Measurements from ENCODE around the gene TEX54. TPM values are rescaled to one million over a fixed set of nuclear protein-coding genes. Genes with fewer than 3 reads are reported as not detected.

Gene TEX54
- total and polyA plus RNA-seq, 2 of the 13 experiments (the other 11 are each of a cell fraction or from before 2014, with no cell fraction given), result not detected

DNA sequence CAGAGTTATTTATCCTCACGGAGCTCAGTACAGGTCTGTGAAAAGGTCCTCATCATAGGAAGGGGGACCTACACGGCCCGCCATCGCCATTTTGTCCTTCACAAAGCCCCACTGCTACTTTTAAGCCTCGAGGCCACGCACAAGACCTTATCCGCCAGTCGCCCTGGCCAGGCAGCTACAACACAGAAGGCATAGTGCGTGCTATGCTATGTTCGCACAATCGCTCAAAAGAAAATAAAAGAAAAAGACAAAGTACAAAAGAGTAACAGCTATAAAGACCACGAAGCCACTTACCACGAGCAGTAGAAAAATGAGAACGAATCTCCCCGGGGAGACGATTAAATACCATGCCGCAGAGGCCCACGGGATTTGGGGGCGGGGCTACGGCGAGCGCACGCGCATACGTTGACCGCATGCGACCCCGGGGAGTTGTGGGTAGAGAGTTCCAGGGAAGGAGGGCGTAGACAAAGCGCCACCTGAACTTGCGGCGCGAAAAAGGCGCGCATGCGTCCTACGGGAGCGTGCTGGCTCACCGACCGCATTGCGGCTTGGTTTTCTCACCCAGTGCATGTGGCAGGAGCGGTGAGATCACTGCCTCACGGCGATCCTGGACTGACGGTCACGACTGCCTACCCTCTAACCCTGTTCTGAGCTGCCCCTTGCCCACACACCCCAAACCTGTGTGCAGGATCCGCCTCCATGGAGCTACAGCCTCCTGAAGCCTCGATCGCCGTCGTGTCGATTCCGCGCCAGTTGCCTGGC is 23.1 kb upstream of the TEX54 start (continued):
- TF ChIP-seq HIVEP1 (CRISPR knock-in tag; IDR thresholded peaks at IDR 0.05), result peak; percentile 72; the same call in 1 of the 2 replicates
- TF ChIP-seq, protein P1, sequence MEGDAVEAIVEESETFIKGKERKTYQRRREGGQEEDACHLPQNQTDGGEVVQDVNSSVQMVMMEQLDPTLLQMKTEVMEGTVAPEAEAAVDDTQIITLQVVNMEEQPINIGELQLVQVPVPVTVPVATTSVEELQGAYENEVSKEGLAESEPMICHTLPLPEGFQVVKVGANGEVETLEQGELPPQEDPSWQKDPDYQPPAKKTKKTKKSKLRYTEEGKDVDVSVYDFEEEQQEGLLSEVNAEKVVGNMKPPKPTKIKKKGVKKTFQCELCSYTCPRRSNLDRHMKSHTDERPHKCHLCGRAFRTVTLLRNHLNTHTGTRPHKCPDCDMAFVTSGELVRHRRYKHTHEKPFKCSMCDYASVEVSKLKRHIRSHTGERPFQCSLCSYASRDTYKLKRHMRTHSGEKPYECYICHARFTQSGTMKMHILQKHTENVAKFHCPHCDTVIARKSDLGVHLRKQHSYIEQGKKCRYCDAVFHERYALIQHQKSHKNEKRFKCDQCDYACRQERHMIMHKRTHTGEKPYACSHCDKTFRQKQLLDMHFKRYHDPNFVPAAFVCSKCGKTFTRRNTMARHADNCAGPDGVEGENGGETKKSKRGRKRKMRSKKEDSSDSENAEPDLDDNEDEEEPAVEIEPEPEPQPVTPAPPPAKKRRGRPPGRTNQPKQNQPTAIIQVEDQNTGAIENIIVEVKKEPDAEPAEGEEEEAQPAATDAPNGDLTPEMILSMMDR (CRISPR knock-in tag; IDR thresholded peaks at IDR 0.05), result peak; percentile 23; the same call in 1 of the 2 replicates
- peak; percentile 60 for TF ChIP-seq ZNF878 (CRISPR knock-in tag; IDR thresholded peaks at IDR 0.05)
- peak; percentile 88 for TF ChIP-seq ZSCAN9 (CRISPR knock-in tag; IDR thresholded peaks at IDR 0.05; ENCODE audit: borderline replicate concordance)
- TF ChIP-seq ZNF615 (CRISPR knock-in tag; IDR thresholded peaks at IDR 0.05; ENCODE audit: borderline replicate concordance), result peak; percentile 42; the same call in 1 of the 2 replicates
- no peak for TF ChIP-seq HMG20A (CRISPR knock-in tag; IDR thresholded peaks at IDR 0.05; ENCODE audit: borderline replicate concordance)
- peak; percentile 84 for TF ChIP-seq GATA4 (IDR thresholded peaks at IDR 0.05; ENCODE audit: borderline replicate concordance, low read depth)
- TF ChIP-seq, protein P2, sequence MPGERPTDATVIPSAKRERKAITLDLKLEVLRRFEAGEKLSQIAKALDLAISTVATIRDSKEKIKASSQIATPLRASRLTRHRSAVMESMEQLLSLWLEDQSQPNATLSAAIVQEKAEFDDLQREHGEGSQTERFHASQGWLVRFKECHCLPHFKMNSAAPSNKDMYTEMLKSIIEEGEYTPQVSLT (CRISPR knock-in tag; IDR thresholded peaks at IDR 0.05; ENCODE audit: borderline replicate concordance, low read depth), result peak; percentile 33; the same call in 1 of the 2 replicates
- TF ChIP-seq, protein P3, sequence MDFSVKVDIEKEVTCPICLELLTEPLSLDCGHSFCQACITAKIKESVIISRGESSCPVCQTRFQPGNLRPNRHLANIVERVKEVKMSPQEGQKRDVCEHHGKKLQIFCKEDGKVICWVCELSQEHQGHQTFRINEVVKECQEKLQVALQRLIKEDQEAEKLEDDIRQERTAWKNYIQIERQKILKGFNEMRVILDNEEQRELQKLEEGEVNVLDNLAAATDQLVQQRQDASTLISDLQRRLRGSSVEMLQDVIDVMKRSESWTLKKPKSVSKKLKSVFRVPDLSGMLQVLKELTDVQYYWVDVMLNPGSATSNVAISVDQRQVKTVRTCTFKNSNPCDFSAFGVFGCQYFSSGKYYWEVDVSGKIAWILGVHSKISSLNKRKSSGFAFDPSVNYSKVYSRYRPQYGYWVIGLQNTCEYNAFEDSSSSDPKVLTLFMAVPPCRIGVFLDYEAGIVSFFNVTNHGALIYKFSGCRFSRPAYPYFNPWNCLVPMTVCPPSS (IDR thresholded peaks at IDR 0.05), result no peak
- TF ChIP-seq ZNF780A (CRISPR knock-in tag; IDR thresholded peaks at IDR 0.05), result peak; percentile 92
- peak; percentile 91 for TF ChIP-seq NFKBIZ (CRISPR knock-in tag; IDR thresholded peaks at IDR 0.05)
- TF ChIP-seq MIXL1 (CRISPR knock-in tag; IDR thresholded peaks at IDR 0.05), result peak; percentile 85
- no peak for TF ChIP-seq MYNN (CRISPR knock-in tag; IDR thresholded peaks at IDR 0.05; ENCODE audit: low read depth)
- peak; percentile 98 for TF ChIP-seq MXD4 (CRISPR knock-in tag; IDR thresholded peaks at IDR 0.05)
- peak; percentile 44; the same call in 1 of the 2 replicates for TF ChIP-seq ZNF3 (CRISPR knock-in tag; IDR thresholded peaks at IDR 0.05)
- TF ChIP-seq, protein P4, sequence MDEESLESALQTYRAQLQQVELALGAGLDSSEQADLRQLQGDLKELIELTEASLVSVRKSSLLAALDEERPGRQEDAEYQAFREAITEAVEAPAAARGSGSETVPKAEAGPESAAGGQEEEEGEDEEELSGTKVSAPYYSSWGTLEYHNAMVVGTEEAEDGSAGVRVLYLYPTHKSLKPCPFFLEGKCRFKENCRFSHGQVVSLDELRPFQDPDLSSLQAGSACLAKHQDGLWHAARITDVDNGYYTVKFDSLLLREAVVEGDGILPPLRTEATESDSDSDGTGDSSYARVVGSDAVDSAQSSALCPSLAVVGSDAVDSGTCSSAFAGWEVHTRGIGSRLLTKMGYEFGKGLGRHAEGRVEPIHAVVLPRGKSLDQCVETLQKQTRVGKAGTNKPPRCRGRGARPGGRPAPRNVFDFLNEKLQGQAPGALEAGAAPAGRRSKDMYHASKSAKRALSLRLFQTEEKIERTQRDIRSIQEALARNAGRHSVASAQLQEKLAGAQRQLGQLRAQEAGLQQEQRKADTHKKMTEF (CRISPR knock-in tag; IDR thresholded peaks at IDR 0.05), result peak; percentile 91
- TF ChIP-seq SP1 (IDR thresholded peaks at IDR 0.05), result no peak
- peak; percentile 97 for TF ChIP-seq SP1 (CRISPR knock-in tag; IDR thresholded peaks at IDR 0.05)
- TF ChIP-seq ZNF841 (CRISPR knock-in tag; IDR thresholded peaks at IDR 0.05; ENCODE audit: borderline replicate concordance), result peak; percentile 71; the same call in 1 of the 2 replicates
- no peak for TF ChIP-seq NR3C1 (CRISPR knock-in tag; IDR thresholded peaks at IDR 0.05)
